GM23338 (cell line): Measurements from ENCODE around the gene TNS1. TPM values are rescaled to one million over a fixed set of nuclear protein-coding genes. Genes with fewer than 3 reads are reported as not detected.
A peak's percentile ranks its signal among the peaks of the same experiment; 100 is the strongest.

ENCODE experiments used
- ATAC-seq: fragments of 200-7000 bp; cut with Tn5 transposase; 3 replicates; pipeline ENCODE4 v1.9.1; 2020
- DNase-seq: peaks from one replicate; pipeline ENCODE4 v3.0.0-alpha.2; 2015; ENCODE audit warnings: low spot score
- H2AFZ ChIP-seq: fragments of 200-600 bp; sonication (generic); 2 replicates; pipeline ENCODE4 v1.8.0; 2016; ENCODE audit warnings: antibody characterized with exemption, mild to moderate bottlenecking, moderate library complexity
- H3F3A ChIP-seq: fragments of 200-600 bp; sonication (generic); replicated peaks from 2 replicates; pipeline ENCODE4 v1.8.0; 2017; ENCODE audit warnings: antibody characterized with exemption, mixed run types, low read depth
- H3K27ac ChIP-seq: fragments of 200-600 bp; sonication (generic); 2 replicates; pipeline ENCODE4 v1.6.1; 2016; ENCODE audit warnings: low read depth
- H3K27me3 ChIP-seq: fragments of 200-600 bp; sonication (generic); 2 replicates; pipeline ENCODE4 v1.8.0; 2016; ENCODE audit warnings: mild to moderate bottlenecking, mixed run types, moderate library complexity; ENCODE audit not compliant: insufficient read depth
- H3K36me3 ChIP-seq: fragments of 200-600 bp; sonication (generic); 2 replicates; pipeline ENCODE4 v1.8.0; 2016; ENCODE audit warnings: mild to moderate bottlenecking; ENCODE audit not compliant: insufficient read depth
- H3K4me1 ChIP-seq: fragments of 200-600 bp; sonication (generic); 2 replicates; pipeline ENCODE4 v1.8.0; 2016; ENCODE audit warnings: mild to moderate bottlenecking, moderate library complexity; ENCODE audit not compliant: insufficient read depth
- H3K4me2 ChIP-seq: fragments of 200-600 bp; sonication (generic); 2 replicates; pipeline ENCODE4 v1.7.1; 2017; ENCODE audit warnings: mixed run types
- H3K4me3 ChIP-seq: fragments of 200-600 bp; sonication (generic); 2 replicates; pipeline ENCODE4 v1.6.1; 2016; ENCODE audit warnings: mixed run types
- H3K79me2 ChIP-seq: fragments of 200-600 bp; sonication (generic); replicated peaks from 2 replicates; pipeline ENCODE4 v1.8.0; 2017; ENCODE audit warnings: mild to moderate bottlenecking; ENCODE audit not compliant: insufficient read depth
- H3K9me2 ChIP-seq: fragments of 200-600 bp; sonication (generic); 2 replicates; pipeline ENCODE4 v1.8.0; 2017; ENCODE audit not compliant: insufficient read depth
- H4K20me1 ChIP-seq: fragments of 200-600 bp; sonication (generic); replicated peaks from 2 replicates; pipeline ENCODE4 v1.8.0; 2017; ENCODE audit warnings: mild to moderate bottlenecking; ENCODE audit not compliant: insufficient read depth
- H3K27ac Mint-ChIP-seq: 2 replicates; pipeline ENCODE4 v1.8.0; 2020; ENCODE audit warnings: inconsistent platforms, mild to moderate bottlenecking, moderate library complexity, mixed read lengths
- H3K27me3 Mint-ChIP-seq: 3 replicates; pipeline ENCODE4 v1.8.0; 2022; ENCODE audit warnings: low read depth, mild to moderate bottlenecking, moderate library complexity, mixed read lengths, inconsistent platforms; ENCODE audit not compliant: insufficient read depth, poor library complexity
- H3K36me3 Mint-ChIP-seq: 3 replicates; pipeline ENCODE4 v1.8.0; 2021; ENCODE audit warnings: low read depth, mild to moderate bottlenecking, inconsistent platforms, moderate library complexity, mixed read lengths
- H3K4me1 Mint-ChIP-seq: 3 replicates; pipeline ENCODE4 v1.8.0; 2020; ENCODE audit warnings: mild to moderate bottlenecking, inconsistent platforms, mixed read lengths
- H3K4me3 Mint-ChIP-seq: 3 replicates; pipeline ENCODE4 v1.8.0; 2021; ENCODE audit warnings: moderate library complexity, mild to moderate bottlenecking, inconsistent platforms, mixed read lengths
- H3K9me3 Mint-ChIP-seq: 3 replicates; pipeline ENCODE4 v1.8.0; 2020; ENCODE audit warnings: moderate library complexity, mild to moderate bottlenecking, inconsistent platforms, mixed read lengths
- EZH2 ChIP-seq: fragments of 200-600 bp; sonication (generic); IDR thresholded peaks from one replicate; pipeline ENCODE4 v1.8.0; 2017; ENCODE audit warnings: antibody characterized with exemption, mild to moderate bottlenecking, low read depth; ENCODE audit not compliant: unreplicated experiment
- NANOG ChIP-seq: IDR thresholded peaks from 2 replicates; pipeline ENCODE4 v1.6.1; 2016; ENCODE audit warnings: antibody characterized with exemption, borderline replicate concordance
- polyA plus RNA-seq: library from polyadenylated mRNA; unstranded; fragments of >200 nt; fragmentation: Nextera tagmentation; extraction: Ambion mirVana; gene quantifications from 2 replicates; pipeline ENCODE4 v1.2.1, GENCODE V29; 2016
- total RNA-seq: library from RNA; depleted of rRNA; stranded (reverse); fragments of >200 nt; shearing (Covaris generic); gene quantifications from 2 replicates; pipeline ENCODE4 v1.2.3, GENCODE V29; 2014
- TF ChIP-seq, protein P1 (sequence below): IDR thresholded peaks from one replicate; pipeline ENCODE4 v1.6.1; 2018; ENCODE audit warnings: antibody characterized with exemption; ENCODE audit not compliant: unreplicated experiment
- TF ChIP-seq, protein P2 (sequence below), 2 experiments: fragments of 200-600 bp in 1 of 2; sonication (generic) in 1 of 2; conservative IDR thresholded peaks; 2 replicates each; pipeline versions ENCODE4 v1.5.1 to v1.6.1; 2016 to 2017; ENCODE audit warnings: antibody characterized with exemption in 2 of 2, low read depth in 2 of 2, mild to moderate bottlenecking in 2 of 2, moderate library complexity in 1 of 2

Gene TNS1
- total and polyA plus RNA-seq, 2 experiments from 2014 or later, result 2.0 to 7.4 TPM

DNA sequence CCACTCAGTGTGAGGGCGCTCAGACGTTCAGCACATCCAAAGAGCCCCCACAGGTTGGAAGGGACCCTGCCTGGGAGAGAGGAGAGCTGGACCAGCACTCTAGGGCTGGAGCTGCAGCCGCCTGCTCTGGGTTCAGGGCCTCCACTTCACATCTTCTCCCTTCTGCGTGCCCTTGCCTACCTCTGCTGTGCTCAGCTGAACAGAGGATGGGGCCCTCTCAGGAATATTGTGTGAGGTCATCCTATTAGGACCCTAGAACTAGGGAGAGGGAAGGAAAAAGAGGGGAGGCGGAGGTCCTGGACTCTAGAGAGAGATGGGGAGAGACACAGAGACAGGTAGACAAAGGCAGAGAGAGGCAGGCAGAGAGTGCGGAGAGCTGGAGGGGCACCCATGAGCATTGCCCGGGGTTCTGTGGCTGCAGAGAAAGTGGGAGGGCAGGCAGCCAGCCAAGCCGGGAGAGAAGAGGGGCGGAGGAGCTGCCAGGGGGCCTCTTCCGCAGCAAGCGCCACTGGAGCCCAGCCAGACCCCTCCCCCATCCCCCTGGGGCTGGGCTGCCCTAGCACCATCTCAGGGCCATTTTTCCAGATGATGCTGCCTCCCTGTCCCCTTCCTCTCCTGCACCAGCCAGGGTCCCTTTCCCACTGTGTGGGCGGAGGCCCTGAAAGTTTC is 8.3 kb upstream of the TNS1 start:
- peak overlapping the region; percentile 84 for H3K4me3 ChIP-seq
- H3K36me3 Mint-ChIP-seq, result no peaks in the 10 kb centered on the region
- H3K4me1 Mint-ChIP-seq, result peaks cover 35% of the 10 kb centered on the region
- TF ChIP-seq EZH2 (peak; percentile 32), NANOG (no peak)
- H4K20me1 ChIP-seq, result no peaks in the 10 kb centered on the region
- H3K4me2 ChIP-seq, result peak overlapping the region; percentile 95
- H3K27ac Mint-ChIP-seq, result no peak overlapping the region
- peak overlapping the region; percentile 76 for H3K4me3 Mint-ChIP-seq
- DNase-seq (no peak), ATAC-seq (peak; percentile 18)
- H3F3A ChIP-seq, result no peaks in the 10 kb centered on the region
- no peaks in the 10 kb centered on the region for H3K36me3 ChIP-seq
- H3K27me3 Mint-ChIP-seq, result peaks cover 33% of the 10 kb centered on the region
- H3K79me2 ChIP-seq, result no peaks in the 10 kb centered on the region
- H3K27me3 ChIP-seq, result peaks cover 43% of the 10 kb centered on the region
- H3K4me1 ChIP-seq, result peaks cover 12% of the 10 kb centered on the region
- H2AFZ ChIP-seq, result peak overlapping the region; percentile 96
- H3K9me3 Mint-ChIP-seq, result no peaks in the 10 kb centered on the region; the same call in 2 of the 3 replicates
- no peak overlapping the region for H3K27ac ChIP-seq
- no peaks in the 10 kb centered on the region for H3K9me2 ChIP-seq

DNA sequence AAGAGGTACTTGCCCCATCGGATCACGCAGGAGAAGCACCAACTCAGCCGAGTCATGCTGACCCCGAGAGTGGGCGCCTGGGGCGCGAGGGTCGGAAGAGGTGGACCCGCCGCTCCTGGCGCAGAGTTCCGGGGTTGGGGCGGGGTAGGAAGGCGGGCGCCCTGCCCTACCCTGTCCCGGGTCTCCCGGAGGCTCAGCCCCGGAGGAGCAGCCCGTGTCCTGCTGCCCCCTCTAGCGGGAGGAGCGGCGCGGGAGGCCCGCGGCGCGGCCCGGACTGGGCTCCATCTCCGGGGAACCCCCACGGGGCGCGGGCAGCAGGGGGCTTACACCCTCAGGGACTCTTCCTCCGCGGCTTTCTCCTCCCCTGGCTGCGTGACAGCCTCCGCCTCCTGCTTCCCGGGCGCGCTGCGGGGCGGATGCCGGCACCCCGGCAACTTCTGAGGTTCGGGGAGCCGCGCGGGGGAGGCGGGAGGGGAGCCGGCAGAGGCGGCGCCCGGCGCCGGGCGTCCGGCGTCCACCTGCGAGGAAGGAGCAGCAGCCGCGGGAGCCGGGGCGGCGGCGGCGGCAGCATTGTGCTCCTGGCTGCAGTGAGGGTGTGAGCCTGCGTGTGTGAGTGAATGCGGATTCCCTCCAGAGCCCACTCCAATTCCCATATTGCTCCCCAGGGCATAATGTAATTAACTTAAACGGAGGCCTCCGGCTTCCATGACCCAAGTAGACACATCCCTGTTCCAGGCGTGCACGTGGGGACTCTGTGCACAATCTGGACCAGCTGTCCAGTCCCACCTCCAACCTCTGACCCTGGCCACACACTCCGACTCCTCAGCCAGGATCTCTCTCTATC is 7.6 kb upstream of the TNS1 start:
- H3K4me3 ChIP-seq, result peak overlapping the region; percentile 84
- Mint-ChIP-seq H3K4me3 (peak overlapping the region; percentile 77), H3K9me3 (no peaks in the 10 kb centered on the region; the same call in 2 of the 3 replicates), H3K4me1 (peaks cover 31% of the 10 kb centered on the region), H3K27me3 (peaks cover 30% of the 10 kb centered on the region), H3K36me3 (no peaks in the 10 kb centered on the region), H3K27ac (no peak overlapping the region)
- H3K36me3 ChIP-seq, result no peaks in the 10 kb centered on the region
- H3K4me2 ChIP-seq, result peak overlapping the region; percentile 95
- DNase-seq (peak; percentile 59), ATAC-seq (peak; percentile 75)
- peak overlapping the region; percentile 96 for H2AFZ ChIP-seq
- no peaks in the 10 kb centered on the region for H3F3A ChIP-seq
- H3K27ac ChIP-seq, result no peak overlapping the region
- H3K4me1 ChIP-seq, result peaks cover 12% of the 10 kb centered on the region
- no peaks in the 10 kb centered on the region for H3K9me2 ChIP-seq
- H3K27me3 ChIP-seq, result peaks cover 43% of the 10 kb centered on the region
- H4K20me1 ChIP-seq, result no peaks in the 10 kb centered on the region
- TF ChIP-seq, protein P1, sequence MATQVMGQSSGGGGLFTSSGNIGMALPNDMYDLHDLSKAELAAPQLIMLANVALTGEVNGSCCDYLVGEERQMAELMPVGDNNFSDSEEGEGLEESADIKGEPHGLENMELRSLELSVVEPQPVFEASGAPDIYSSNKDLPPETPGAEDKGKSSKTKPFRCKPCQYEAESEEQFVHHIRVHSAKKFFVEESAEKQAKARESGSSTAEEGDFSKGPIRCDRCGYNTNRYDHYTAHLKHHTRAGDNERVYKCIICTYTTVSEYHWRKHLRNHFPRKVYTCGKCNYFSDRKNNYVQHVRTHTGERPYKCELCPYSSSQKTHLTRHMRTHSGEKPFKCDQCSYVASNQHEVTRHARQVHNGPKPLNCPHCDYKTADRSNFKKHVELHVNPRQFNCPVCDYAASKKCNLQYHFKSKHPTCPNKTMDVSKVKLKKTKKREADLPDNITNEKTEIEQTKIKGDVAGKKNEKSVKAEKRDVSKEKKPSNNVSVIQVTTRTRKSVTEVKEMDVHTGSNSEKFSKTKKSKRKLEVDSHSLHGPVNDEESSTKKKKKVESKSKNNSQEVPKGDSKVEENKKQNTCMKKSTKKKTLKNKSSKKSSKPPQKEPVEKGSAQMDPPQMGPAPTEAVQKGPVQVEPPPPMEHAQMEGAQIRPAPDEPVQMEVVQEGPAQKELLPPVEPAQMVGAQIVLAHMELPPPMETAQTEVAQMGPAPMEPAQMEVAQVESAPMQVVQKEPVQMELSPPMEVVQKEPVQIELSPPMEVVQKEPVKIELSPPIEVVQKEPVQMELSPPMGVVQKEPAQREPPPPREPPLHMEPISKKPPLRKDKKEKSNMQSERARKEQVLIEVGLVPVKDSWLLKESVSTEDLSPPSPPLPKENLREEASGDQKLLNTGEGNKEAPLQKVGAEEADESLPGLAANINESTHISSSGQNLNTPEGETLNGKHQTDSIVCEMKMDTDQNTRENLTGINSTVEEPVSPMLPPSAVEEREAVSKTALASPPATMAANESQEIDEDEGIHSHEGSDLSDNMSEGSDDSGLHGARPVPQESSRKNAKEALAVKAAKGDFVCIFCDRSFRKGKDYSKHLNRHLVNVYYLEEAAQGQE, result no peak
- TF ChIP-seq, protein P2, sequence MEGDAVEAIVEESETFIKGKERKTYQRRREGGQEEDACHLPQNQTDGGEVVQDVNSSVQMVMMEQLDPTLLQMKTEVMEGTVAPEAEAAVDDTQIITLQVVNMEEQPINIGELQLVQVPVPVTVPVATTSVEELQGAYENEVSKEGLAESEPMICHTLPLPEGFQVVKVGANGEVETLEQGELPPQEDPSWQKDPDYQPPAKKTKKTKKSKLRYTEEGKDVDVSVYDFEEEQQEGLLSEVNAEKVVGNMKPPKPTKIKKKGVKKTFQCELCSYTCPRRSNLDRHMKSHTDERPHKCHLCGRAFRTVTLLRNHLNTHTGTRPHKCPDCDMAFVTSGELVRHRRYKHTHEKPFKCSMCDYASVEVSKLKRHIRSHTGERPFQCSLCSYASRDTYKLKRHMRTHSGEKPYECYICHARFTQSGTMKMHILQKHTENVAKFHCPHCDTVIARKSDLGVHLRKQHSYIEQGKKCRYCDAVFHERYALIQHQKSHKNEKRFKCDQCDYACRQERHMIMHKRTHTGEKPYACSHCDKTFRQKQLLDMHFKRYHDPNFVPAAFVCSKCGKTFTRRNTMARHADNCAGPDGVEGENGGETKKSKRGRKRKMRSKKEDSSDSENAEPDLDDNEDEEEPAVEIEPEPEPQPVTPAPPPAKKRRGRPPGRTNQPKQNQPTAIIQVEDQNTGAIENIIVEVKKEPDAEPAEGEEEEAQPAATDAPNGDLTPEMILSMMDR (conservative IDR thresholded peaks at IDR 0.05; ENCODE audit: low read depth in 2 of 2), result peak; percentile 25 to 52; a peak in 2 of 4 replicates
- H3K79me2 ChIP-seq, result no peaks in the 10 kb centered on the region
